ENCODE data around the gene CITED4.

DNA sequence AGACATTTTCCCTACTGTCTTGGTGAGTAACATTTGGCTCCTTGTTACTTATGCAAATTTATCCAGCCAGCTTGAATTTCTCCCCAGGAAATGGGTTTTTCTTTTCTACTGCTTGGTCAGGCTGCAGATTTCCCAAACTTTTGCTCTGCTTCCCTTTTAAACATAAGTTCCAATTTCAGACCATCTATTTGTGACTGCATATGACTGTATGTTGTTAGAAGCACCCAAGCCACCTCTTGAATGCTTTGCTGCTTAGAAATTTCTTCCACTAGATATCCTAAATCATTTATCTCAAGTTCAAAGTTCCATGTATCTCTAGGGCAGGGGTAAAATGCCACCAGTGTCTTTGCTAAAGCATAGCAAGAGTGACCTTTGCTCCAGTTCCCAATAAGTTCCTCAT is 32.3 kb upstream of the CITED4 start:
- TF ChIP-seq MAZ (CRISPR knock-in tag; conservative IDR thresholded peaks at IDR 0.05 in 1 of 2, IDR thresholded peaks at IDR 0.05 in 1 of 2): no peak
- no peak for TF ChIP-seq CBX1 (IDR thresholded peaks at IDR 0.05; ENCODE audit: low read depth)
- TF ChIP-seq, protein P1, sequence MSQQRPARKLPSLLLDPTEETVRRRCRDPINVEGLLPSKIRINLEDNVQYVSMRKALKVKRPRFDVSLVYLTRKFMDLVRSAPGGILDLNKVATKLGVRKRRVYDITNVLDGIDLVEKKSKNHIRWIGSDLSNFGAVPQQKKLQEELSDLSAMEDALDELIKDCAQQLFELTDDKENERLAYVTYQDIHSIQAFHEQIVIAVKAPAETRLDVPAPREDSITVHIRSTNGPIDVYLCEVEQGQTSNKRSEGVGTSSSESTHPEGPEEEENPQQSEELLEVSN (IDR thresholded peaks at IDR 0.05; ENCODE audit: borderline replicate concordance in 1 of 2, extremely low read depth in 1 of 2, insufficient read depth in 1 of 2, insufficient read length in 1 of 2, low read depth in 1 of 2, low read length in 1 of 2, poor library complexity in 1 of 2, severe bottlenecking in 1 of 2): no peak
- TF ChIP-seq ZNF232 (CRISPR knock-in tag; IDR thresholded peaks at IDR 0.05): no peak
- no peak for TF ChIP-seq ZNF23 (CRISPR knock-in tag; IDR thresholded peaks at IDR 0.05)
- TF ChIP-seq NRF1 (conservative IDR thresholded peaks at IDR 0.05 in 1 of 2, IDR thresholded peaks at IDR 0.05 in 1 of 2): no peak
- TF ChIP-seq SMC3 (conservative IDR thresholded peaks at IDR 0.05; ENCODE audit: insufficient read depth, low read depth, low read length): no peak

All from K562 (cell line).